Hepatic stellate cell (primary cell): ENCODE results near the gene LOXL1.
"Not testable (repeated sequence)": the region's sequence is repeated elsewhere in the genome, so short reads cannot be mapped to it uniquely, and the experiment has no call there.

Experiments
- DNase-seq: peaks from one replicate; pipeline ENCODE4 v3.0.0; 2011; ENCODE audit warnings: low spot score

Gene LOXL1

DNA sequence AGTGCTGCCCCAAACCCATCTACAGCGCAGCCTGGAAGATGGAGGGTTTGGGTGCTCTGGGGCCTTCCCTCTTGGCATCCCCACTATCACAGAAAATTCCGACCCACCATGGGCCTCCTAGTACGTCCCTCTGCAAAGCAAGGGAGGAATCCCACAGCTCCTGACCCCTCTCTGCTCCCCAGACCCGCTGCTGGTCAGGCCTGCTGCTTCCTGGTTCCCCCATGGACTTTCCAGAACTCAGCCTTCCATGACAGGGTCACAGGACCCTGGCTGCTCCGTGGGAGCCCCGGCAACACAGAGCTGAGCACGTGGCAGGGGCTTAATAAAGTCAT lies 3.1 kb upstream of the LOXL1 start:
- DNase-seq = no peak

DNA sequence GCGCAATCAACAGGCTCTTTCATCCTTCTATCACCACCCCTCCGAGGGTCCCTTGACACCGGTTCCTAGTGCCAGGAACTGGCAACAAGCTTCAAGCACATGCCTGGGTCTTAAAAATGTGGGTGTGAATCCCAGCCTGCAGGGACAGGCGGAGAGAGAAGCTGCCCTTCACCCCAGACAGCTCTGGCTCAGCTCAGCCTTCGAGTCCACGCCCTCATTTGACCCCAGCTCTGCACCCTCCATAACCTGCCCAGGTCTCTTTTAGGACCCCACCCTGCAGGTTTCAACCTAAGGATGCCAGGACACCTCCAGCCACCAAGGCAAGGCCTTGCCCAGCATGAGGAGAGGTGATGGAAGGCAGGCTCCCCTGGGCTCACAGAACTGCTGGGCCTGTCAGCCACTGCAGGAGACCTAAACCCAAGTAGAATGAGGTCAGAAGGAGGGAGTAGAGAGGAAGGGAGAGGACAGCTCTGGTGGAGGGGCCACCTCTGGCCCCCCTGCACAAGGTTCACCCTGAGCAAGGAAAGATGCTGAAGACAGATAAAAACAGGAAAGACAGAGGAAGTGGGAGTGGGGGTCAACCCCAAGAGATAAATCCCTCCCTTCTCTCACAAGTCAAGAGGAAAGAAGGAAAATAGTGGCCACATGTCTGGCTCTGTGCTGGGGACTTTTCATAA lies 2.6 kb upstream of the LOXL1 start:
- no peak for DNase-seq

GRCh38 chr15:73924171-73924921 lies 1.9 kb upstream of the LOXL1 start:
- peak; percentile 90 for DNase-seq

DNA sequence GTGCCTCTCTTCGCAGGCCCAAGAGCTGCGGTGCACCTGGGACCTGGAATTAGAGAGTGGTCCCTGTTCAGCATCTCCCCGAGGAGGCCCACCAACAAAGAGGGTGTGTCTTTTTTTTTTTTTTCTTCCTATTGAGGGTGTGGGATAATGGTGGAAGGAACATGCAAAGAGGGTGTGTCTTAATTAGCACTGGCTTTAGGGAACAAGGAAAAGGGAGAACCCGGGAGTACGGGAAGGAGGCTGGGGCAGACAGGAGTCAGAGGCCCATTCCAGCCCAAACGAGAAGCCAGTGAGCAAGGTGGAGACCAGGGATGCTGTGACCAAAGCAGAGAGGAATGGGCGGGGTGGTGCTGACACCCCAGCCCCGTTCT lies 429 bp upstream of the LOXL1 start:
- no peak for DNase-seq

- DNase-seq = peak; percentile 63
Observed at GRCh38 chr15:73927003-73927475, 777 bp downstream of the LOXL1 start.

DNA sequence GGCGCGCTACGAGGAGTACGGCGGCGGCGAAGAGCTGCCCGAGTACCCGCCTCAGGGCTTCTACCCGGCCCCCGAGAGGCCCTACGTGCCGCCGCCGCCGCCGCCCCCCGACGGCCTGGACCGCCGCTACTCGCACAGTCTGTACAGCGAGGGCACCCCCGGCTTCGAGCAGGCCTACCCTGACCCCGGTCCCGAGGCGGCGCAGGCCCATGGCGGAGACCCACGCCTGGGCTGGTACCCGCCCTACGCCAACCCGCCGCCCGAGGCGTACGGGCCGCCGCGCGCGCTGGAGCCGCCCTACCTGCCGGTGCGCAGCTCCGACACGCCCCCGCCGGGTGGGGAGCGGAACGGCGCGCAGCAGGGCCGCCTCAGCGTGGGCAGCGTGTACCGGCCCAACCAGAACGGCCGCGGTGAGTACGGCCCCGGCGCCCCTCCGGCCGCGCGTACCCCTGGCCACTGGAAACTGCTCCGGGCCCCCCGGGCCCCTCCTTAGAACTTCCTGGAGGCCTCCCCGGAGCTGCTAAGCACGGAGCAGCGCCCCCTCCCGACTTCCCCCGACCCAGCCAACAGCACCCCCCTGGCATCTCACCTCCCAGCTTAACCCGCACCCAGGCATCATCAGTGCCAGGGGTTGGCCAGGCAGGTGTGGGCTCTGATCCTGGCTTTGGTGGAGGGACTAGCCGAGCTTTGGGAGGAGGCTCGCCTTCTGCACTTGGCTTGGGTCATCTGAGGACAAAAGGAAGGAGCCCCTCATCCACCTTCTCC lies 1.4 kb downstream of the LOXL1 start:
- DNase-seq = peak; percentile 70

GRCh38 chr15:73928241-73928579 lies 1.9 kb downstream of the LOXL1 start:
- DNase-seq = no peak

- peak; percentile 47 for DNase-seq
Observed at GRCh38 chr15:73928971-73929627, 2.8 kb downstream of the LOXL1 start.

GRCh38 chr15:73930371-73930770 lies 4.1 kb downstream of the LOXL1 start:
- no peak for DNase-seq

- no peak for DNase-seq
Observed at GRCh38 chr15:73930790-73931281, 4.6 kb downstream of the LOXL1 start.

DNA sequence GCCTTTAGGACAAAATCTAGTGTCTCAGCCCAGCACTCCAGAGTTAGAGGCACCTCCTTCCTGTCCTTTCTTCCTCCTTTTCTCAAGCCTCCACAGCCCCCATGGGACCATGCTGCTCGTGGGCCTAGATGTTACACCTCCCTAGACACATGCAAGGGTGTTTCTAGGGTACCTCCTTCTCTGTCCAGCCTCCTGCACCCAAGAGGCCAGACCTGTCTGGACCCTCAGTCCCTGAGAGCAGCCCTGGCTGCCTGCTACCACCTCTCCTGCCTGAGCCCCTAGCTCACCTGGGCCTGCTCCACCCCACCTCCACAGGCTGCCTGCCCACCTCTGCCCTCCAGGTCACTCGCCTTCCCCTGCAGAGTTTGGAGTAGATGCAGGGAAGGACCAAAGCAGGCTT lies 5.2 kb downstream of the LOXL1 start:
- DNase-seq = no peak

DNA sequence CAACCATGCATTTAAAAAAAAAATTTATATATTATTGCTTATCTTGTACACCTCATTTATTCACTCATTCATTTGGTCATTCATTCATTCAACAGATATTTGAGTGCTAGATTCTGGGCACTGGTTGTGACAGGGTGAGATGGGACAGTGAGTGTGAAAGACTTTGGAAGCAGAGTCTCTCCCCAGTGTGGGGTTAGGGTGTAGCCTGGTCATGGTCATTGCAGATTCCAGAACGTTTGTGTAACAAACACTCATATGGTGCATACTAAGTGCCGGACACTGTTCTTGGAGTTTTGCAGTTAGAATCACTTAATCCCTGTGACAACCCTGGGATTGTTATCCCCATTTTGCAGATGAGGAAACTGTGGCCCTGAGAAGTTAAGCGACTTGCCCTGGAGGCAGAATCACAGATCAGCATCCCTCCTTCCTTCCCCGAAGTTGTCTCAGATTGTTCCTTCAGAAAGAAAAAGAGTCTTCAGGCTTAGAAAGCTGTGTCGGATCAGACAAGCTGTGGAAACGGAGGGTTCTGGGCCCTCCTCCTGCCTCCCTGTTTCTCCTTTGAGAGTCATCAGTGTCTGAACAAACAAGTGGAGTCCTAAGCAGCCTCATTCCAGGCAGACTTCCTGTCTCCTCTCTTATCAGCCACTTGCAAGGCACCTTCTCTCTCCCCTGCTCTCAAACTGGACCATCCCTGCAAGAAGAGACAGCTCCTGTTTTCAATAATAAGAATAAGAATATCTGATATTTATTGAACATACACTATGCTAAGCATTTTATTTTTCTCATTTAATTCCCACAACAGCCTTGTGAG lies 6.3 kb downstream of the LOXL1 start:
- no peak for DNase-seq

DNA sequence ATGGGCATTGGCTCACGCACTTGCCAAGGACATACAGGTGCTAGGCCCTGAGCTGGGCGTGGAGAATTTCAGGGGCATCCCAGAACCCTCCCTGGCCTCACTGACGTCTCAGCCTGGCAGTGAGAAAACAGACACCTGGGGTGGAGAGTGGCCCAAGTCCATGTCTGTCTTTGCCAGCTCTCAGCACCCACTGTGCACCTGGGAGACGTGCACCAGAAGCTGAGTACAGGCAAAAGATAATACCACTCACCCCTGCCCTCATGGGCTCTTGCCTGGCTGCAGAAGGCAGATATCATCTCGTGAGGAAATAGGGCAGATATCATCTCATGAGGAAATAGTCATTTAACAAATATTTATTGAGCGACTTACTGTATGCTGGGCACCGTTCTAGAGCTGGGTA lies 8.0 kb downstream of the LOXL1 start:
- no peak for DNase-seq

DNA sequence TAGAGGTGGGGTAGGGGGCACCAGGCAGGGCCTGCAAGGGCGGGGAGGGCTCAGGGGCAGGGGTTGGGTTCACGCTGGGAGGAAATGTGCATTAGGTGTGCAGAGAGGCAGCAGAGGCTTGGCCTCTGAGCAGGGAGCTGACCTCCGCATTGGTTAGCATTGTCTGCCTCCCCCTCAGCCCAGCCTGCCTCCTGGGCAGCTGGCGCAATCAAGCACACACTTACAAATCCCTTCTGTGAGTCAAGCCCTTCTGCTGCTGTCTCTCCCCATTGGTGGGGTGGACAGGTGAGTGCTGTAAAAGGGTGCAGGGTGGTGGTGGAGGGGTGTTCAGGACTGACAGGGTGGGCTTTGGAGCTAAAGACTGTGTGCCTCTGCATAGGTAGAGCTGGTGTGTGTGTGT lies 9.3 kb downstream of the LOXL1 start:
- no peak for DNase-seq

GRCh38 chr15:73936181-73936580 lies 9.9 kb downstream of the LOXL1 start:
- DNase-seq = no peak

DNA sequence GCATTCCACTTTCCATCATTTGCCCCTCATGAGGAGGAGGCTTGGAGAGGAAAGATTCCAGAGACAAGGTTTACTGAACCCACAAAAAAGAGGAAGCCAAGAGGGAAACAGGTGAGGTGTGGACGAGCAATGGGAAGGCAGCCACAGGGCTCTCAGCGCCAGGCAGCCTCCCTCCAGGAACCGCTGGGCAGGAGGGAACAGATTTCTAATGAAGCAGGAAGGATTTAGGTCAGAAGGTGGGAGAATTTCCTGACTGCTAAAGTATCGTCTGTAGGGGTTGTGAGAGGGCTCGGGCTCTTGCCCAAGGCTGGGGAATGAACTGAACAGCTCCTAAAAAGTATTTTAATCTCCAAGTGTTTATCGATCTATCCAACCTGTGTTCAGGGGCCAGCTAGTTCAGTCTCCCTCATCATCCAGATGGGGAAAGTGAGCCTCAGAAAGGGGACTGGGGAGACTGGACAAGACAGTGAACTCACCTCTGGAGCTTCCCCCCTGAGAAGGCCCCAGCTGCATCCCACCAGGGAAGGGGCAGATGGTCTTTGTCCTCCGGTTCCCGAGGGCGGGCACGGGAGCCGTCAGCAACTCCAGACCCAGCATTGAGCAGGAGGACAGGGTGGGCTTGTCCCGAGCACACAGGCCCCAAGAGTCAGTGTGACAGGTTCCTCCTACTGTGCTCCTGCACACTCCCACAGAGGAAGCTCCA lies 10.5 kb downstream of the LOXL1 start:
- DNase-seq = no peak

GRCh38 chr15:73937296-73937695 lies 11.0 kb downstream of the LOXL1 start:
- no peak for DNase-seq

DNA sequence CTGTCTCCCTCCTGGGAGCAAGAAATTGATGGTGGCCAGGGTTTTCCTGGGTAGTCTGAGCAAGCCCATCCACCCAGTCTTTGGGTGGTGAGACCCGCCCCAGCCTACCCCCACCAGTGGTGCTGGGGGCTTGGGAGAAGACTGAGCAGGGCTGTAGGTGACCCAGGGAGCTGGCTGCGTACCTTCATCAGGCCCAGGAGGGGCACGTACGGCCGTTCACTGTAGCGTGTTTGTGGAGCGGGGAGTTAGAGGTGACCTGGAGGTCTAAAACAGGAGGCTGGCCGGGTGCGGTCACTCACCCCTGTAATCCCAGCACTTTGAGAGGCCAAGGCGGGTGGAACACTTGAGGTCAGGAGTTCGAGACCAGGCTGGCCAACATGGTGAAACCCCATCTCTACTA lies 11.5 kb downstream of the LOXL1 start:
- DNase-seq = no peak

DNA sequence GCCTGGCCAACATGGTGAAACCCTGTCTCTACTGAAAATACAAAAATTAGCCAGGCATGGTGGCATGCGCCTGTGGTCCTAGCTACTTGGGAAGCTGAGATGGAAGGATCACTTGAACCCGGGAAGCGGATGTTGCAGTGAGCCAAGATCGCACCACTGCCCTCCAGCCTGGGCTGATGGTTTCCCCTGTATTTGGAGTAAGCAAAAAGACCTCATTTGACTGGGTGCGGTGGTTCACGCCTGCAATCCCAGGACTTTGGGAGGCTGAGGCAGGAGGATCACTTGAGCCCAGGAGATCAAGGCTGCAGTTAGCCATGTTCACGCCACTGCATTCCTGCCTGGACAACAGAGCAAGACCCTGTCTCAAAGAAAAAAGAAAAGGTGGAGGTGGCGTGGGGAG lies 12.3 kb downstream of the LOXL1 start:
- DNase-seq = not testable (repeated sequence)

DNA sequence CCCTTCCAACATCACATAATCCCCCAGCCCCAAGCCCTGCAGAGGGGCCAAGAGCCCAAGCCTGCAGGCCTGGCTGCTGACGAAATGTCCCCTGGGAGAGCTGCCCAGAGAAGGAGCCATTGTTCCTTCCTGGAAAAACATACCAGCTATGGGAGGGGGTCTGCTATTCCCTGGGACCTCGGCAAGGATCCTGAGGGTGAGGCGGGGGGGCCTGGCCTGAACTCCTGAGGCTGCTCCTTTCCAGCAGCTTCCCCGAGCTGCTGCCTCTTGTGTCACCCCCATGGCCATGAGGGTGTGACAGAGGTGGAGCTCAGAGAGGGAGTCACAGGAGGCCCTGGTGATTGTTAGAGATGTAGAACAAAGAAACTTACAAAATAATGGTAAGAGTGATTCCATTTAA lies 12.9 kb downstream of the LOXL1 start:
- DNase-seq = no peak
